ENCODE measurements around the gene ADAMTS20.

Gene ADAMTS20

DNA sequence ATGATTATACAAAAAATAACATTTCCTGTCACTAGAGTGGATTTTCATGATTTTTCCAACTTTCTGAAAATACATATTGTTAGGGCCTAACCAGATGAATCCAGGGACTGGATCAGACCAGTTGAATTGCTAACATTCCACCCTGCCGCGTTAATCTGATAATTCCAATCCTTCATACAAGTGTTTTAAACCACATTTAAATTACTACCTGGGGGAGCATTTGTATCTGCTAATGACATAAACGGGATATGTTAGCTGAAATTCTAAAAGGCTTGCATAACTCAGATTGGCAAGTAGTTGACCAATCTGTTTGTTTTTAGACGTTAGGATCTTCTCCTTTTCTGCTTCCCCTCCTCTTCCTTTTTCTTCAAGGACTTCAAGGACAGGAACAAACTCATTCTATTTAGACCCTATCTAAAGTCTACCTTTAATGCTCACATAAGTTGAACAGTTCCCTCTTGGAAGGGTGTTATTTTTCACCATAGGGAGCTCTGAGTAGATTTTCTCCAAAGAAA lies 239.0 kb downstream of the ADAMTS20 start:
- no peak for DNase-seq (ENCODE audit: low spot score)

- no peak for DNase-seq (ENCODE audit: low spot score)
Observed at GRCh38 chr12:43310596-43310995, 241.4 kb downstream of the ADAMTS20 start.

DNA sequence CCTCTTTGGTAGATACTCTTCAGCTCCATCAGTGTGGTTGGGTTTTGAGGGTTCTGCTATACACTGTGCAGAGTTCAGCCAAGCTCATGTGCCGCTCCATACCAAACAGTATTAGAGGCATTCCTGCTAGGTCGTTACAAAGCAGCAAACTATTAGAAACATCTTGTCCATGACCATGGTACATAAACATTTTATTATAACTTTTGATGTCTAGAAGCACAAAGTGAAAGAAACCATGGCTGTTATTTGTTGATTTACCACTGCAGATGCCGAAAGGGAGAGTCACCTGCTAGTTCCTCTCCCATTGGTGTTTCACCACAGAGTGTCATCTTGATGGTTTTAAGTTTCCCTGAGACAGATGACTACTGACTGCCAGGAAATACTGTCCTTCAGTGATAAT lies 242.0 kb downstream of the ADAMTS20 start:
- peak; percentile 38 for DNase-seq (ENCODE audit: low spot score)

DNA sequence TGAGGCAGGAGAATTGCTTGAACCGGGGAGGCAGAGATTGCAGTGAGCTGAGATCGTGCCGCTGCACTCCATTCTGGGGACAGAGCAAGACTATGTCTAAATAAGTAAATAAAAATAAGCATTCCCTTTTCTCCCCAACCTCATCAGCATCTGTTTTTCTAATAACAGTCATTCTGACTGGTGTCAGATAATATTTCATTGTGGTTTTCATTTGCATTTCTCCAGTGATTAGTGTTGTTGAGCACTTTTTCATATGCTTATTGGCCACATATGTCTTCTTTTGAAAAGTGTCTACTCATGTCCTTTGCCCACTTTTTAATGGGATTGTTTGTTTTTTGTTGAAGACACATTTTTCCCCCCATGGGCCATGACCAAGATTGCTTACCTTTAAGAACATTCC lies 243.2 kb downstream of the ADAMTS20 start:
- no peak for DNase-seq (ENCODE audit: low spot score)

DNA sequence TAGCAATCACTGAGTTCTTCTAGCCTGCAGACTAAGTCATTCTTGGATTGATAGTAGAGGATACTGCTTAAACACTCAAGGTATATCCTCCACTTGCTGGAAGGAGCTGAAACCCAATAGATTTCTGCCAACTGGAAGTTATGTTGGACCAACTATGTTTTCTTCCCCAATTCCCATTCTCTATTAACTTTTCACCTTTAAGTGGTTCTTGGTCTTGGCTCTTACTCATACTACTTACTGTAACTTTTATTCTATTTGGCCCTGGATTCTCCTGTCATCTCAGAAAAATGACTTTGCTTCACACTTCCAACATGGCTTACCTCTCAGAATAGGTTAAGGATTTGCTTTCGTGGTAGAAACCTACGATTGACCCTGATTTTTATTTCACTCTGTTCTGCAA lies 244.9 kb downstream of the ADAMTS20 start:
- DNase-seq (ENCODE audit: low spot score), result no peak

GRCh38 chr12:43306066-43306465 lies 245.9 kb downstream of the ADAMTS20 start:
- peak; percentile 61 for DNase-seq (ENCODE audit: low spot score)

DNA sequence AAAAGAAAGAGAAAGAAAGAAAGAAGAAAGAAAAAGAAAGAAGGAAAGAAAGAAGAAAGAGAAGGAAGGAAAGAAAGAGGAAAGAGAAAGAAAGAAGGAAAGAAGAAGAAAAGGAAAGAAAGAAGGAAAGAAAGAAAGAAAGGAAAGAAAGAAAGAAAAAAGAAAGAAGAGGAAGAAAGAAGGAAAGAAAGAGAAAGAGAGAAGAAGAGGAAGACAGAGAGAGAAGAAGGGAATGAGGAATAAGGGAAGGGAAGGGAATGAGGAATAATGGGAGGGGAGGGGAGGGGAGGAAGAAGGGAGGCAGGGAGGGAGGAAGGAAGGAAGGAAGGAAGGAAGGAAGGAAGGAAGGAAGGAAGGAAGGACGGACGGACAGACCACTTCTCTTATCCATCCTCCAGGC lies 246.9 kb downstream of the ADAMTS20 start:
- DNase-seq (ENCODE audit: low spot score), result no peak

Measured in AG08395 (cell line).